Activated CD4-positive, alpha-beta T cell treated with anti-CD3 and anti-CD28 coated beads, Interleukin-2, amount 50 U/mL, for 24 hours (primary cell): ENCODE data around the gene PGAP6.
"Not testable (repeated sequence)": the region's sequence is repeated elsewhere in the genome, so short reads cannot be mapped to it uniquely, and the experiment has no call there.

Source experiments
- DNase-seq, 2 donors: peaks; one replicate each; pipeline ENCODE4 v3.0.0-alpha.2; 2020; ENCODE audit warnings: low read depth in 1 of 2, low spot score in 1 of 2

PGAP6 gene

GRCh38 chr16:352547-353403 is 29.0 kb downstream of the PGAP6 start, which contains the start of gene AXIN1:
TSS of gene AXIN1 (minus strand) at chr16:352723. CDS start at chr16:347025, 5,698 bp downstream.
- DNase-seq: peak; percentile 100

- no peak for DNase-seq
These were observed 29.8 kb downstream of the PGAP6 start for GRCh38 chr16:351804-352520.

GRCh38 chr16:350203-350602 is 31.6 kb downstream of the PGAP6 start:
- no peak for DNase-seq

- DNase-seq: no peak
These were observed 32.6 kb downstream of the PGAP6 start for GRCh38 chr16:349211-349610.

GRCh38 chr16:348495-348894 is 33.3 kb downstream of the PGAP6 start:
- not testable (repeated sequence) for DNase-seq

GRCh38 chr16:347203-347602 is 34.6 kb downstream of the PGAP6 start:
- no peak for DNase-seq

- DNase-seq: no peak
These were observed 35.2 kb downstream of the PGAP6 start for GRCh38 chr16:346587-346986.

- no peak for DNase-seq
These were observed 36.0 kb downstream of the PGAP6 start for GRCh38 chr16:345772-346171.

- DNase-seq: no peak
These were observed 39.1 kb downstream of the PGAP6 start for GRCh38 chr16:342455-343213.

- not testable (repeated sequence) for DNase-seq
These were observed 39.8 kb downstream of the PGAP6 start for GRCh38 chr16:341974-342336.

GRCh38 chr16:341095-341973 is 40.4 kb downstream of the PGAP6 start:
- not testable (repeated sequence) for DNase-seq

- DNase-seq: no peak
These were observed 41.2 kb downstream of the PGAP6 start for GRCh38 chr16:340370-341091.

GRCh38 chr16:339680-340079 is 42.1 kb downstream of the PGAP6 start:
- DNase-seq: no peak

- no peak for DNase-seq
These were observed 43.7 kb downstream of the PGAP6 start for GRCh38 chr16:337975-338575.

GRCh38 chr16:337437-337836 is 44.3 kb downstream of the PGAP6 start:
- no peak for DNase-seq

GRCh38 chr16:336269-336668 is 45.5 kb downstream of the PGAP6 start:
- DNase-seq: no peak

GRCh38 chr16:334861-335632 is 46.7 kb downstream of the PGAP6 start:
- DNase-seq: not testable (repeated sequence)

GRCh38 chr16:334164-334832 is 47.5 kb downstream of the PGAP6 start:
- not testable (repeated sequence) for DNase-seq
